HEK293 (cell line): ENCODE measurements around the gene TRIM47.

ENCODE experiments used
- CTCF ChIA-PET: fragments of 350-600 bp; formaldehyde crosslinking; extraction: SDS; loops from one replicate; lab custom pipeline; 2021; ENCODE audit warnings: antibody characterized with exemption; lab: Yijun Ruan, JAX
- POLR2A ChIA-PET: fragments of 300-600 bp; formaldehyde crosslinking; extraction: SDS; loops from one replicate; lab custom pipeline; 2020; ENCODE audit warnings: antibody characterized with exemption, inconsistent platforms; lab: Yijun Ruan, JAX
- H3K27ac ChIP-seq: fragments of 200-500 bp; sonication (Bioruptor generic); 2 replicates; pipeline ENCODE4 v1.5.1; 2014; ENCODE audit warnings: low read depth, low read length, control low read depth, inconsistent platforms; ENCODE audit errors: extremely low read depth
- H3K36me3 ChIP-seq, 2 experiments: fragments of 200-500 bp in 1 of 2; sonication (Bioruptor generic) in 1 of 2; 1 replicate in 1 of 2; 2 replicates in 1 of 2; pipeline ENCODE4 v1.5.1; 2014 to 2017; ENCODE audit warnings: inconsistent platforms in 2 of 2, low read length in 2 of 2; ENCODE audit not compliant: control insufficient read depth in 2 of 2, insufficient read depth in 1 of 2
- H3K4me1 ChIP-seq: fragments of 200-500 bp; sonication (Bioruptor generic); 2 replicates; pipeline ENCODE4 v1.5.1; 2014; ENCODE audit warnings: mild to moderate bottlenecking, low read length, inconsistent platforms; ENCODE audit not compliant: control insufficient read depth, insufficient read depth
- H3K4me3 ChIP-seq: 2 replicates; pipeline ENCODE4 v1.5.1; 2011; ENCODE audit warnings: low read depth, mild to moderate bottlenecking, control low read depth, low read length, moderate library complexity
- H3K9me3 ChIP-seq: fragments of 200-500 bp; sonication (Bioruptor generic); 2 replicates; pipeline ENCODE4 v1.5.1; 2014; ENCODE audit warnings: low read depth, low read length, inconsistent platforms; ENCODE audit not compliant: control insufficient read depth, insufficient read depth
- FEZF1 ChIP-seq: fragments of 450-650 bp; formaldehyde crosslinking; IDR thresholded peaks from 2 replicates; pipeline ENCODE4 v1.5.1; 2016; ENCODE audit warnings: missing biosample characterization, missing genetic modification characterization
- GLIS2 ChIP-seq: fragments of 450-650 bp; formaldehyde crosslinking; IDR thresholded peaks from 2 replicates; pipeline ENCODE4 v1.5.1; 2016; ENCODE audit warnings: missing biosample characterization, missing genetic modification characterization
- KLF7 ChIP-seq: fragments of 450-650 bp; formaldehyde crosslinking; IDR thresholded peaks from 2 replicates; pipeline ENCODE4 v1.5.1; 2016; ENCODE audit warnings: missing biosample characterization, missing genetic modification characterization, borderline replicate concordance
- PRDM1 ChIP-seq: fragments of 450-650 bp; formaldehyde crosslinking; IDR thresholded peaks from 2 replicates; pipeline ENCODE4; 2016; ENCODE audit warnings: missing biosample characterization, missing genetic modification characterization
- PRDM6 ChIP-seq: fragments of 450-650 bp; formaldehyde crosslinking; IDR thresholded peaks from 2 replicates; pipeline ENCODE4 v1.5.1; 2017; ENCODE audit warnings: missing biosample characterization, missing genetic modification characterization
- REPIN1 ChIP-seq: fragments of 450-650 bp; formaldehyde crosslinking; IDR thresholded peaks from 2 replicates; pipeline ENCODE4 v1.5.1; 2017; ENCODE audit warnings: missing biosample characterization, missing genetic modification characterization, low read depth
- SP2 ChIP-seq: fragments of 450-650 bp; formaldehyde crosslinking; IDR thresholded peaks from 2 replicates; pipeline ENCODE4 v1.5.1; 2016; ENCODE audit warnings: missing biosample characterization, missing genetic modification characterization
- YY2 ChIP-seq: fragments of 450-650 bp; formaldehyde crosslinking; IDR thresholded peaks from 2 replicates; pipeline ENCODE4 v1.5.1; 2016; ENCODE audit warnings: missing biosample characterization, missing genetic modification characterization
- ZBTB44 ChIP-seq: fragments of 450-650 bp; IDR thresholded peaks from 2 replicates; pipeline ENCODE4 v1.5.1; 2018; ENCODE audit warnings: missing biosample characterization, mild to moderate bottlenecking, missing genetic modification characterization
- ZBTB6 ChIP-seq: fragments of 450-650 bp; formaldehyde crosslinking; IDR thresholded peaks from 2 replicates; pipeline ENCODE4 v1.5.1; 2017; ENCODE audit warnings: missing biosample characterization, missing genetic modification characterization
- ZNF248 ChIP-seq: fragments of 450-650 bp; formaldehyde crosslinking; IDR thresholded peaks from 2 replicates; pipeline ENCODE4 v1.5.1; 2017; ENCODE audit warnings: missing biosample characterization, missing genetic modification characterization
- ZNF26 ChIP-seq: fragments of 450-650 bp; formaldehyde crosslinking; IDR thresholded peaks from 2 replicates; pipeline ENCODE4 v1.5.1; 2016; ENCODE audit warnings: missing biosample characterization, missing genetic modification characterization
- ZNF341 ChIP-seq: fragments of 450-650 bp; formaldehyde crosslinking; IDR thresholded peaks from 2 replicates; pipeline ENCODE4; 2016; ENCODE audit warnings: low read depth, missing biosample characterization, missing genetic modification characterization
- ZNF404 ChIP-seq: fragments of 450-650 bp; formaldehyde crosslinking; IDR thresholded peaks from 2 replicates; pipeline ENCODE4 v1.5.1; 2017; ENCODE audit warnings: missing biosample characterization, missing genetic modification characterization
- ZNF449 ChIP-seq: fragments of 450-650 bp; formaldehyde crosslinking; IDR thresholded peaks from 2 replicates; pipeline ENCODE4 v1.5.1; 2017; ENCODE audit warnings: missing biosample characterization, mild to moderate bottlenecking, missing genetic modification characterization, moderate library complexity
- ZNF488 ChIP-seq: fragments of 450-650 bp; formaldehyde crosslinking; IDR thresholded peaks from 2 replicates; pipeline ENCODE4 v1.5.1; 2016; ENCODE audit warnings: missing biosample characterization, missing genetic modification characterization
- ZNF645 ChIP-seq: fragments of 450-650 bp; formaldehyde crosslinking; IDR thresholded peaks from 2 replicates; pipeline ENCODE4; 2016; ENCODE audit warnings: missing biosample characterization, missing genetic modification characterization
- ZNF677 ChIP-seq: fragments of 450-650 bp; IDR thresholded peaks from 2 replicates; pipeline ENCODE4 v1.5.0; 2018; ENCODE audit warnings: missing biosample characterization, mild to moderate bottlenecking, missing genetic modification characterization, moderate library complexity
- ZNF777 ChIP-seq: fragments of 450-650 bp; formaldehyde crosslinking; IDR thresholded peaks from 2 replicates; pipeline ENCODE4 v1.5.1; 2017; ENCODE audit warnings: missing biosample characterization, missing genetic modification characterization, borderline replicate concordance
- TF ChIP-seq, protein P1 (sequence below): fragments of 450-650 bp; formaldehyde crosslinking; IDR thresholded peaks from 2 replicates; pipeline ENCODE4 v1.5.1; 2016; ENCODE audit warnings: missing biosample characterization, missing genetic modification characterization

TRIM47 gene

DNA sequence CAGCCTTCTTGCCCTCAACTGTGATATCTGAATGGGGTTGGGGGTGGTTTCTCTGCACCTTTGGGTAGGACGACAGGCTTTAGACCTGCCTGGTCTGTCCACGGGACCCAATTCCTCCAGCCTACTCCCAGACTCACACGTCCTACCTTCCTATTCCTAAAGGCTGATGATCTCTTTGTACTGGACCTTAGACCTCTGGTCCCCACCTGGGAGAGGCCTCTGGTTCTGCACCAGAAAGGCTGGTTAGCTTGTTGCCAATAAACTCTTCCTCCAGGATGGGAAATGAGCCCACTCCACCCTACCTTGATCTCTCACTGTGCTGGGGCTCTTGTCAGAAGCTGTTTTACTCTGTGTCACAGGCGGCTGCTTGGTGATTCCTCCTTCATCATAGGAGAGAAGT lies 48.1 kb upstream of the TRIM47 start (continued):
- TF ChIP-seq ZNF488: no peak
- no peak for TF ChIP-seq ZNF248 (tag by site-specific recombination)
- TF ChIP-seq ZBTB6 (tag by site-specific recombination): no peak
- no peak for TF ChIP-seq ZNF677
- TF ChIP-seq ZNF404 (tag by site-specific recombination): no peak
- no peak for TF ChIP-seq REPIN1 (tag by site-specific recombination)
- no peak for TF ChIP-seq ZNF645 (tag by site-specific recombination)

- no peaks in the 10 kb centered on the region for H3K9me3 ChIP-seq
- no peaks in the 10 kb centered on the region for H3K4me1 ChIP-seq
- TF ChIP-seq ZNF26 (no peak), SP2 (no peak), ZNF777 (no peak), PRDM6 (no peak)
- CTCF ChIA-PET: interaction anchor here (1.0 to 3.7 kb wide), 4 partner anchors 20 to 78 kb away, joined by 3 to 47 read pairs (median 10); partner anchors contain the start of genes CDK3 and MRPL38
- H3K4me3 ChIP-seq: no peak overlapping the region
- POLR2A ChIA-PET: interaction anchor here (0.7 kb wide), 1 partner anchor 15 kb away, joined by 4 read pairs; the partner anchor contains the start of gene FBF1
- peaks cover 0 to 83% of the 10 kb centered on the region in 2 experiments; a peak in 2 of 3 replicates for H3K36me3 ChIP-seq
- no peak overlapping the region for H3K27ac ChIP-seq
Observed at GRCh38 chr17:75925912-75926311, 47.5 kb upstream of the TRIM47 start.

DNA sequence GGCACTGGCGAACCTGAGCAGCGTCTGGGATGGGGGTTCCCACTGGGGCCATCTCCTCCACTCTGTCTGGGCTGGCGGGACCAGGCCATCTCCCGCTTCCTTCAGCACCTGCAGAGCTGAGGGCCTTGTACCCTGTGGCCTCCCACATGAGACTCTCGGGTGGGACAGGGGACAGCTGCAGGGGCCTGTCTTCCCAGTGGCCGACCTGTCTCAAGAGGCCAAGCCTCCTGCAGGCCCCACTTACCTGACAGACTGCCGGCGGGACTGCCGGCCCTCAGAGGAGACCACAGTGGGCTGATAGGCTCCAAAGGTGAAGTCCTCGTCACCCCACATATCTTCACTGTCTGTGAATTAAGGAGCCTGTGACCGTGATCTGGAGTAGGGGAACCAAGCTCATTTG lies 46.7 kb upstream of the TRIM47 start:
- H3K4me3 ChIP-seq: no peak overlapping the region
- H3K27ac ChIP-seq: no peak overlapping the region
- ChIA-PET CTCF (interaction anchor here (1.0 to 3.7 kb wide), 3 partner anchors 21 to 79 kb away, joined by 3 to 47 read pairs (median 14); partner anchors contain the start of gene MRPL38), POLR2A (interaction anchor here (0.7 kb wide), 1 partner anchor 16 kb away, joined by 4 read pairs; the partner anchor contains the start of gene FBF1)
- H3K4me1 ChIP-seq: no peaks in the 10 kb centered on the region
- no peaks in the 10 kb centered on the region for H3K9me3 ChIP-seq
- peaks cover 0 to 89% of the 10 kb centered on the region in 2 experiments; a peak in 2 of 3 replicates for H3K36me3 ChIP-seq
- no peak for TF ChIP-seq GLIS2 (tag by site-specific recombination)
- TF ChIP-seq YY2 (tag by site-specific recombination): no peak
- no peak for TF ChIP-seq ZNF449 (tag by site-specific recombination)
- TF ChIP-seq ZBTB44 (tag by site-specific recombination): no peak
- no peak for TF ChIP-seq FEZF1 (tag by site-specific recombination)
- TF ChIP-seq, protein P1, sequence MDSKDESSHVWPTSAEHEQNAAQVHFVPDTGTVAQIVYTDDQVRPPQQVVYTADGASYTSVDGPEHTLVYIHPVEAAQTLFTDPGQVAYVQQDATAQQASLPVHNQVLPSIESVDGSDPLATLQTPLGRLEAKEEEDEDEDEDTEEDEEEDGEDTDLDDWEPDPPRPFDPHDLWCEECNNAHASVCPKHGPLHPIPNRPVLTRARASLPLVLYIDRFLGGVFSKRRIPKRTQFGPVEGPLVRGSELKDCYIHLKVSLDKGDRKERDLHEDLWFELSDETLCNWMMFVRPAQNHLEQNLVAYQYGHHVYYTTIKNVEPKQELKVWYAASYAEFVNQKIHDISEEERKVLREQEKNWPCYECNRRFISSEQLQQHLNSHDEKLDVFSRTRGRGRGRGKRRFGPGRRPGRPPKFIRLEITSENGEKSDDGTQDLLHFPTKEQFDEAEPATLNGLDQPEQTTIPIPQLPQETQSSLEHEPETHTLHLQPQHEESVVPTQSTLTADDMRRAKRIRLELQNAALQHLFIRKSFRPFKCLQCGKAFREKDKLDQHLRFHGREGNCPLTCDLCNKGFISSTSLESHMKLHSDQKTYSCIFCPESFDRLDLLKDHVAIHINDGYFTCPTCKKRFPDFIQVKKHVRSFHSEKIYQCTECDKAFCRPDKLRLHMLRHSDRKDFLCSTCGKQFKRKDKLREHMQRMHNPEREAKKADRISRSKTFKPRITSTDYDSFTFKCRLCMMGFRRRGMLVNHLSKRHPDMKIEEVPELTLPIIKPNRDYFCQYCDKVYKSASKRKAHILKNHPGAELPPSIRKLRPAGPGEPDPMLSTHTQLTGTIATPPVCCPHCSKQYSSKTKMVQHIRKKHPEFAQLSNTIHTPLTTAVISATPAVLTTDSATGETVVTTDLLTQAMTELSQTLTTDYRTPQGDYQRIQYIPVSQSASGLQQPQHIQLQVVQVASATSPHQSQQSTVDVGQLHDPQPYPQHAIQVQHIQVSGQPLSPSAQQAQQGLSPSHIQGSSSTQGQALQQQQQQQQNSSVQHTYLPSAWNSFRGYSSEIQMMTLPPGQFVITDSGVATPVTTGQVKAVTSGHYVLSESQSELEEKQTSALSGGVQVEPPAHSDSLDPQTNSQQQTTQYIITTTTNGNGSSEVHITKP: no peak
- no peak for TF ChIP-seq KLF7 (tag by site-specific recombination)
- no peak for TF ChIP-seq PRDM1 (tag by site-specific recombination)
- TF ChIP-seq ZNF248 (tag by site-specific recombination): no peak
- no peak for TF ChIP-seq ZNF341
